ENCODE measurements around the gene GPANK1.
"Not testable (repeated sequence)": the region's sequence is repeated elsewhere in the genome, so short reads cannot be mapped to it uniquely, and the experiment has no call there.

Gene GPANK1

GRCh38 chr6:31664790-31665500 is at the start of gene GPANK1:
Gene GPANK1, minus strand, starts transcription at chr6:31664997. Its CDS starts 519 bp downstream, at chr6:31664478.
- peak; percentile 96 for DNase-seq

- DNase-seq, result no peak
These were observed 49.3 kb upstream of the GPANK1 start for GRCh38 chr6:31713991-31714684.

GRCh38 chr6:31713465-31713864 is 48.7 kb upstream of the GPANK1 start:
- no peak for DNase-seq

GRCh38 chr6:31712296-31712695 is 47.5 kb upstream of the GPANK1 start:
- DNase-seq, result no peak

- DNase-seq, result no peak
These were observed 46.4 kb upstream of the GPANK1 start for GRCh38 chr6:31711233-31711632.

- no peak for DNase-seq
These were observed 45.9 kb upstream of the GPANK1 start for GRCh38 chr6:31710523-31711219.

- DNase-seq, result not testable (repeated sequence)
These were observed 44.4 kb upstream of the GPANK1 start for GRCh38 chr6:31709157-31709556.

GRCh38 chr6:31708224-31708623 is 43.4 kb upstream of the GPANK1 start:
- no peak for DNase-seq

GRCh38 chr6:31707701-31708100 is 42.9 kb upstream of the GPANK1 start:
- no peak for DNase-seq

- no peak for DNase-seq
These were observed 41.8 kb upstream of the GPANK1 start, which contains the start of gene LY6G6F for GRCh38 chr6:31706599-31706998. Gene LY6G6F, plus strand, starts transcription at chr6:31706866. Its CDS starts 41 bp downstream, at chr6:31706907.

GRCh38 chr6:31705931-31706330 is 41.1 kb upstream of the GPANK1 start:
- DNase-seq, result no peak

- DNase-seq, result peak; percentile 96
These were observed 38.3 kb upstream of the GPANK1 start, which contains the start of gene ABHD16A for GRCh38 chr6:31702819-31703716. Gene ABHD16A, minus strand, starts transcription at chr6:31703324. Its CDS starts 43 bp downstream, at chr6:31703281.

- peak; percentile 39 for DNase-seq
These were observed 37.6 kb upstream of the GPANK1 start for GRCh38 chr6:31702405-31702818.

- peak; percentile 36 for DNase-seq
These were observed 37.0 kb upstream of the GPANK1 start for GRCh38 chr6:31701666-31702404.

GRCh38 chr6:31700740-31701401 is 36.1 kb upstream of the GPANK1 start:
- DNase-seq, result no peak

GRCh38 chr6:31697555-31697954 is 32.8 kb upstream of the GPANK1 start:
- DNase-seq, result no peak

- DNase-seq, result no peak
These were observed 28.7 kb upstream of the GPANK1 start for GRCh38 chr6:31693535-31693934.

GRCh38 chr6:31692886-31693285 is 28.1 kb upstream of the GPANK1 start:
- DNase-seq, result no peak

GRCh38 chr6:31692353-31692752 is 27.6 kb upstream of the GPANK1 start:
- DNase-seq, result no peak

- no peak for DNase-seq
These were observed 26.8 kb upstream of the GPANK1 start for GRCh38 chr6:31691564-31692108.

GRCh38 chr6:31691078-31691463 is 26.3 kb upstream of the GPANK1 start:
- no peak for DNase-seq

All from NCI-H1105 treated with DMSO at 0.1 percent for 48 hours (cell line).